ENCODE results near the gene FOXP1.

FOXP1 gene

GRCh38 chr3:70914862-70915261 lies 668.7 kb downstream of the FOXP1 start:
- no peaks in the 10 kb centered on the region for H3K9me3 ChIP-seq (ENCODE audit: control insufficient read depth, insufficient read depth, low read length)
- no peaks in the 10 kb centered on the region for H3K36me3 ChIP-seq (ENCODE audit: insufficient read depth, low read length)
- no peak overlapping the region for H3K9ac ChIP-seq (ENCODE audit: low read depth, low read length)
- H3K4me1 ChIP-seq (ENCODE audit: insufficient read depth, low read length): no peaks in the 10 kb centered on the region

DNA sequence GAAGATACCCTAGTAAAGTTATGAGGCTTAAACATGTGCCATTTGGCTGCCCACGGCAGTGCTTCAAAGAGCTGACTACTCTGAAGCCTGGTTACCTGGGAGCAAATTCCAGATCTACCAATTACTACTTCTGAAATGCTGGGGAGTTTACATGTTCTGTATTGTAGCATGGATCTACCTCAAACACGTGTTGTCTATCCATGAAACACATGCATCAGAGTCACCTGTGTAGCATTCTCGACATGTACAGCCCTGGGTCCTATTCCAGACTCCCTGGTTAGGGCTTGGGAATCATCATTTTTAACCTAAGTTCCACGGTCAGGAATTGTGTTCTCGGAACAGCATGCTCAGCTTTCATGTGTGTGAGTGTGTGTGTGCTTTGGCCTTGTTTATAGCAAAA lies 671.8 kb downstream of the FOXP1 start:
- H3K9ac ChIP-seq (ENCODE audit: low read depth, low read length): no peak overlapping the region
- no peaks in the 10 kb centered on the region for H3K36me3 ChIP-seq (ENCODE audit: insufficient read depth, low read length)
- no peaks in the 10 kb centered on the region for H3K9me3 ChIP-seq (ENCODE audit: control insufficient read depth, insufficient read depth, low read length)
- H3K4me1 ChIP-seq (ENCODE audit: insufficient read depth, low read length): no peaks in the 10 kb centered on the region

DNA sequence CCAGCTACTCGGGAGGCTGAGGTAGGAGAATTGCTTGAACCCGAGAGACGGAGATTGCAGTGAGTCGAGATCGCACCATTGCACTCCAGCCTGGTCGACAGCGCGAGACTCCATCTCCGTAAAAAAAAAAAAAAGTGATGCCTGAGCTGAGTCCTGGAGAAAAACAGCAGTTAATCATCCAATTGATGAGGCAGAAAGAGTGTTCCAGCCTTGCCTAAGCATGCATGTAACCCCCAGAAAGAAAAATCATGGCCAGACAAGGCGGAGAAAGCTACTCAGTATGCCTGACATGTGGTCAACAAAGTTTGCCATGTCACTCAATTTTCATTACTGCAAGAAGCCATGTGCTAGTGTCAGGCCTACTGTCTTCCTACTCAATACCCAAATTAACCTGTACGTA lies 678.0 kb downstream of the FOXP1 start:
- Histone ChIP-seq H3K9ac (ENCODE audit: low read depth, low read length) (no peak overlapping the region), H3K9me3 (ENCODE audit: control insufficient read depth, insufficient read depth, low read length) (no peaks in the 10 kb centered on the region), H3K36me3 (ENCODE audit: insufficient read depth, low read length) (no peaks in the 10 kb centered on the region), H3K4me1 (ENCODE audit: insufficient read depth, low read length) (no peaks in the 10 kb centered on the region; the same call in 1 of the 2 replicates)
